NT2/D1 (cell line): ENCODE measurements around the gene ARPC2.

ENCODE experiments used
- DNase-seq: peaks from one replicate; pipeline ENCODE4 v3.0.0-alpha.2; 2011; ENCODE audit warnings: low read depth, low spot score
- H3K27me3 ChIP-seq: 2 replicates; pipeline ENCODE4 v1.6.0; 2011; ENCODE audit warnings: mild to moderate bottlenecking; ENCODE audit not compliant: insufficient read length, insufficient read depth
- H3K36me3 ChIP-seq: 2 replicates; pipeline ENCODE4 v1.6.1; 2011; ENCODE audit warnings: mild to moderate bottlenecking, low read length, mixed read lengths; ENCODE audit not compliant: insufficient read depth, insufficient read length
- H3K4me1 ChIP-seq: 2 replicates; pipeline ENCODE4 v1.5.1; 2011; ENCODE audit not compliant: insufficient read depth, insufficient read length
- H3K4me3 ChIP-seq: 2 replicates; pipeline ENCODE4 v1.5.1; 2011; ENCODE audit warnings: low read depth; ENCODE audit not compliant: insufficient read length
- H3K9ac ChIP-seq: 2 replicates; pipeline ENCODE4 v1.6.0; 2011; ENCODE audit warnings: low read depth; ENCODE audit not compliant: insufficient read length
- H3K9me3 ChIP-seq: 2 replicates; pipeline ENCODE4 v1.5.1; 2011; ENCODE audit warnings: mild to moderate bottlenecking, low read length; ENCODE audit not compliant: insufficient read depth
- SUZ12 ChIP-seq: IDR thresholded peaks from 2 replicates; pipeline ENCODE4 v1.6.1; 2011; ENCODE audit not compliant: insufficient read length, insufficient read depth; ENCODE audit errors: extremely low read depth
- YY1 ChIP-seq: IDR thresholded peaks from 2 replicates; pipeline ENCODE4 v1.6.1; 2011; ENCODE audit not compliant: insufficient read length, insufficient read depth
- ZNF274 ChIP-seq: IDR thresholded peaks from 2 replicates; pipeline ENCODE4 v1.6.1; 2011; ENCODE audit warnings: mild to moderate bottlenecking, low read depth, low read length

The ARPC2 gene

DNA sequence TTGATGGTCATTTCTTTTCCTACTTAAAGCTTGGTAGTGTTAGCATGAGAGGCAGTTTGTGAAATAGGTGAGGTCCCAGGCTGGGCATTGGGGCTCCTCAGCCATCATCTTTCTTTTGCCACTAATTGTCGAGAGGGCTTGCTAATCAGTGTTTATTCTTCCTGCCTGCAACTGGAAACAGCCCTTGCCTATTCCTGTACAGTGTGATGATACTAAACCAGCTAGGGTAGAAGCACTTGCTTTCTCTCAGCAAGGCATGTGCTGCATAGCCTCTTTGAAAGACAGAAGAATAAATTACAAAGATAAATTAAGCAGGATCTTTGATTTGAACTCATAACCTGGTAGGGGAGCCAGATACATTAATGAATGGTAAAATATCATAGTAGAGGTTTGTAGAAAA, 27.2 kb downstream of the ARPC2 start:
- no peak for DNase-seq
- TF ChIP-seq SUZ12 (no peak), ZNF274 (no peak), YY1 (no peak)
- no peaks in the 10 kb centered on the region for H3K4me1 ChIP-seq
- no peak overlapping the region for H3K4me3 ChIP-seq
- no peak overlapping the region for H3K9ac ChIP-seq
- no peaks in the 10 kb centered on the region for H3K27me3 ChIP-seq
- H3K9me3 ChIP-seq, result no peaks in the 10 kb centered on the region
- peaks cover 91% of the 10 kb centered on the region for H3K36me3 ChIP-seq

DNA sequence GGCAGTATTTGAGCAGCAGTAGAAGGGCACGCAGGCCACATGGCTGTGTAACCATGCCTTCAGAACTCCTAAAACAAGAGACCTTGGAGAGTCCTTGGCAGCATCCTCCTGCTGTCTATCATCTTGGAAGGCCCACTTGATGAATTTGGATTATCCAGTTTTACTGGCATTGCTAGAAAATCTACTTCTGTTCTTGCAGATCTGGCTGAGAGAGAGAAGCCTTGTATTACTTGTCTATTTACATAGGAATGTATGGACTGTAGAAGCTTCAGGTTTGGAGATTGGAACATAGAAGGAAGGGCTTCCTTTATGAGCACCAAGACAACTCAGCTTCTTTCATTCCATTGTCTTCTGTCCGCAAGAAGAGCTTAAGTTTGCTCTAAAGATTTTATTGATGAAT, 27.7 kb downstream of the ARPC2 start:
- Histone ChIP-seq H3K9me3 (no peaks in the 10 kb centered on the region), H3K4me3 (no peak overlapping the region), H3K4me1 (no peaks in the 10 kb centered on the region), H3K9ac (no peak overlapping the region), H3K36me3 (peaks cover 93% of the 10 kb centered on the region), H3K27me3 (no peaks in the 10 kb centered on the region)
- DNase-seq, result no peak
- no peak for TF ChIP-seq ZNF274
- TF ChIP-seq YY1, result no peak
- TF ChIP-seq SUZ12, result no peak

DNA sequence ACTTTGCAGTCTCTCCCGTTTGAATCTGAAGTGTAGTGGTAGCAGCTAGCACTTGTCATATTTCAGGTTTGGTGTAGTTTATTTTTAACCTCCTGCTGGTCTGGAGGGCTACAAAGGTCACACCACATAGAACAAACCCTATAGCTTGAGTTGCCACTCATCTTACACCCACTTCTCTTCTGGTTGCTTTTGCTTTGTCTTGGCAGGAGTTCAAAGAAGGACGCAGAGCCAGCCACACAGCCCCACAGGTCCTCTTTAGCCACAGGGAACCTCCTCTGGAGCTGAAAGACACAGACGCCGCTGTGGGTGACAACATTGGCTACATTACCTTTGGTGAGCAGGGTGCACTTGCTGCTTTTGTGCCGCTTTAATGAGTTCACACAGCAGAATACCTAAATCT, 28.2 kb downstream of the ARPC2 start:
- no peak overlapping the region for H3K4me3 ChIP-seq
- no peaks in the 10 kb centered on the region for H3K27me3 ChIP-seq
- peaks cover 96% of the 10 kb centered on the region for H3K36me3 ChIP-seq
- no peaks in the 10 kb centered on the region for H3K4me1 ChIP-seq
- H3K9ac ChIP-seq, result no peak overlapping the region
- no peak for DNase-seq
- TF ChIP-seq ZNF274, result no peak
- TF ChIP-seq YY1, result no peak
- TF ChIP-seq SUZ12, result no peak
- H3K9me3 ChIP-seq, result no peaks in the 10 kb centered on the region

DNA sequence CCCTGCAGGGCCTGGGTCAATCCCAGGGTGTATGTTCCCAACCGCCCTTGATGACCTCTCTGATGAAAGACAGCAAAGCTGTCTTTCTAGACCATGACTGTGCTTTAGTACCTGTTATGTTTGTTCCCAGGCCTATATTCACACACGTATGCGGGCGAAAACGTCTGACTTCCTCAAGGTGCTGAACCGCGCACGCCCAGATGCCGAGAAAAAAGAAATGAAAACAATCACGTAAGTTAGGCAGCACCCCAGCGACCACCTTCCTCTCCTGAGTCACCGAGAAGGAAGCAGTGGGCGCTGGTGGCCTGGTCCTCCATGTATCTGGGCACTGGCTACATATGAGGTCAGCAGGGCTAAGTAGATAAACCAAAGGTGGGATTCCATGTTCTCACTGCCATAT, 32.7 kb downstream of the ARPC2 start:
- Histone ChIP-seq H3K4me3 (no peak overlapping the region), H3K36me3 (peaks cover 98% of the 10 kb centered on the region), H3K9ac (no peak overlapping the region), H3K4me1 (no peaks in the 10 kb centered on the region), H3K27me3 (no peaks in the 10 kb centered on the region), H3K9me3 (no peaks in the 10 kb centered on the region)
- DNase-seq, result no peak
- TF ChIP-seq ZNF274, result no peak
- no peak for TF ChIP-seq SUZ12
- TF ChIP-seq YY1, result no peak

DNA sequence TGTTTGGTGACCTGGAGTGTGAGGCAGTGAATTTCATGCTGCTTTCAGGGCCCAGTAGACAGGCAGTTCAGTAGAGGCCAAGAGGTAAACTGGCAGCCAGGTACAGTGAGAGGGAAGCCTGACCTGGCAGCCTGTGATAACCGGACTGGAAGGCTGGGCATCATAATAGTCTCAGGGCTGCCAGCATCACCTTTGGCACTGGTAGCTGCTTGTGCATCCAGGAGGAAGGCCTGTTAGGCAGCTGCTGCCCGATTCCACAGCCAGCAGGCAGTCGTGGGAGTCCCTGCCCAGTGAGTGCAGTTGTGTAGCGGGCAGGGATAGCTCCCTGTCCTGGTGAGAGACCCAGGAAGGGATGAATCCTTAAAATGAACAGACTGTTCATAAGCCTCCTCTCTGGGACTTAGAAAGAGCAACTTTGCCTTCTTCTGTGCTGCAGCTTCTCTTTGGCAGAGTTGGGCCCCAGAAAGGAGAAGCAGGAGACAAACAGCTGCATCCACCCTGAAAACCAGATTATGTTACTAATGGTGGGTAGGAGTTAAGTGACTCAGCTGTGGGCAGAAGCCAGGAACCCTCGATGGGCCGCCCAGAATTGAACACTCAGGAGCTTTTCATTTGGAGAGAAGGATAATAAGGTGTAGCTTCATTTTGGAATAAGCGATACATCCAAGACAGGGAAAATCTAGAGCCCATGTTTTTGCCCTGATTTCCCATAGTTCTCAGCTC, 35.7 kb downstream of the ARPC2 start:
- no peak for DNase-seq
- Histone ChIP-seq H3K9me3 (no peaks in the 10 kb centered on the region), H3K27me3 (no peaks in the 10 kb centered on the region), H3K4me3 (no peak overlapping the region), H3K36me3 (peaks cover 88% of the 10 kb centered on the region), H3K4me1 (no peaks in the 10 kb centered on the region), H3K9ac (no peak overlapping the region)
- no peak for TF ChIP-seq YY1
- TF ChIP-seq ZNF274, result no peak
- no peak for TF ChIP-seq SUZ12

DNA sequence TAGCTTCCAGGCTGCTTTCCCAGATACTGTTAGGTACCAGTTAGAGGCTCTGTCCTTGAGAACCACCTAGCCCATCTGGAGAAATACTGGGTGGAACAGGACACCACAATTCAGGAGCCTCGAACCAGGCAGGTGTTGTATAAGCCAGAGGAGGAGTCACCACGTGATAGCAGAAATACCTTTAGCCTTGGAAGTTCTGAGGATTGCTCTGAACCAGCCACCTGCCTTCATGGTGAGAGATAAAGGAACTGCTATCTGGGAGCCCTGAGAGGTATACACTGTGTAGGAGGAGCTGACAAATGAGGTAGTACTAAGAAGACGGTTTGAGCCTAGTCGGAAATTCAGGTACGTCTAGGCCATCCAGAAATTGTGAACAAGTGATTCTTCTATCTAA, 36.2 kb downstream of the ARPC2 start:
- peaks cover 82% of the 10 kb centered on the region for H3K36me3 ChIP-seq
- H3K9ac ChIP-seq, result no peak overlapping the region
- H3K4me1 ChIP-seq, result no peaks in the 10 kb centered on the region
- no peaks in the 10 kb centered on the region for H3K9me3 ChIP-seq
- no peaks in the 10 kb centered on the region for H3K27me3 ChIP-seq
- no peak for DNase-seq
- TF ChIP-seq YY1 (no peak), SUZ12 (no peak), ZNF274 (no peak)
- H3K4me3 ChIP-seq, result no peak overlapping the region

DNA sequence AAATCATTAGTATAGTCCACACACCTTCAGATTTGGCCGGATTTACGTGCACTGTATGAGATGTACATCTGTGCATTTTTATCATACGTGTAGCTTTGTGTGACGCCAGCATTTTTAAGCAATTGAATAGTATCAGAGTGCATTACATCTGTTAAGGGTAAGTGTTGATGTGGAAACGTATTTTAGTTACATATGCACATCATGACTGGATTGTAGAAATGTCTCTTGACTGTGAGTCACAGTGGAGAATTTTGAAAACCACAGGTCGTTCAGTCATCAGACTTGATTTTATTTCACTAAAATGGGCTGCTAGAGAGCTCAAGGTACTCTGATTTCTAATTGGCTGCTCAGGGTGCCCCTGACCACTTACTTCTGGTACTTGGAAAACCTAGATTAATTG, 38.5 kb downstream of the ARPC2 start:
- Histone ChIP-seq H3K4me1 (peaks cover 14% of the 10 kb centered on the region), H3K9me3 (no peaks in the 10 kb centered on the region), H3K27me3 (no peaks in the 10 kb centered on the region), H3K36me3 (peaks cover 61% of the 10 kb centered on the region), H3K4me3 (no peak overlapping the region), H3K9ac (no peak overlapping the region)
- TF ChIP-seq SUZ12 (no peak), YY1 (no peak), ZNF274 (no peak)
- DNase-seq, result no peak
